H54 (cell line): ENCODE measurements around the gene JPT2.

Source experiments
- DNase-seq: peaks from one replicate; pipeline ENCODE4 v3.0.0; 2011; ENCODE audit warnings: low spot score, mixed read lengths; ENCODE audit not compliant: insufficient read length
- FAIRE-seq: peaks from 3 replicates; lab custom pipeline; 2011; peaks lifted over from hg19 to GRCh38; lab: Jason Lieb, UNC
- POLR2A ChIP-seq: IDR thresholded peaks from 2 replicates; pipeline ENCODE4 v1.6.1; 2011; ENCODE audit warnings: low read depth, mild to moderate bottlenecking, low read length

Gene JPT2

GRCh38 chr16:1657841-1658240 is 20.2 kb upstream of the JPT2 start:
- no peak for FAIRE-seq
- DNase-seq = no peak
- TF ChIP-seq POLR2A = no peak

- FAIRE-seq = no peak
Observed at GRCh38 chr16:1659031-1659430, 19.0 kb upstream of the JPT2 start.

GRCh38 chr16:1661826-1662225 is 16.3 kb upstream of the JPT2 start:
- DNase-seq = no peak
- no peak for TF ChIP-seq POLR2A
- FAIRE-seq = no peak

More at GRCh38 chr16:1659031-1659430, 19.0 kb upstream of the JPT2 start:
- no peak for DNase-seq
- no peak for TF ChIP-seq POLR2A

GRCh38 chr16:1662543-1662942 is 15.5 kb upstream of the JPT2 start:
- DNase-seq = no peak
- no peak for FAIRE-seq
- no peak for TF ChIP-seq POLR2A

- TF ChIP-seq POLR2A = no peak
- no peak for FAIRE-seq
- no peak for DNase-seq
Observed at GRCh38 chr16:1665829-1666228, 12.2 kb upstream of the JPT2 start.

GRCh38 chr16:1666316-1666715 is 11.8 kb upstream of the JPT2 start:
- DNase-seq = no peak
- no peak for FAIRE-seq
- no peak for TF ChIP-seq POLR2A

- DNase-seq (no peak), FAIRE-seq (no peak)
- no peak for TF ChIP-seq POLR2A
Observed at GRCh38 chr16:1667271-1667670, 10.8 kb upstream of the JPT2 start.

- no peak for TF ChIP-seq POLR2A
- FAIRE-seq = no peak
Observed at GRCh38 chr16:1667916-1668315, 10.2 kb upstream of the JPT2 start.

GRCh38 chr16:1668612-1669319 is 9.3 kb upstream of the JPT2 start:
- DNase-seq (no peak), FAIRE-seq (no peak)
- TF ChIP-seq POLR2A = no peak

More at GRCh38 chr16:1667916-1668315, 10.2 kb upstream of the JPT2 start:
- no peak for DNase-seq

- DNase-seq (no peak), FAIRE-seq (no peak)
Observed at GRCh38 chr16:1669698-1670097, 8.4 kb upstream of the JPT2 start.

GRCh38 chr16:1670371-1670770 is 7.7 kb upstream of the JPT2 start:
- DNase-seq (no peak), FAIRE-seq (no peak)
- TF ChIP-seq POLR2A = no peak

More at GRCh38 chr16:1669698-1670097, 8.4 kb upstream of the JPT2 start:
- TF ChIP-seq POLR2A = no peak

GRCh38 chr16:1670866-1671265 is 7.2 kb upstream of the JPT2 start:
- FAIRE-seq (no peak), DNase-seq (no peak)

GRCh38 chr16:1673424-1674151 is 4.5 kb upstream of the JPT2 start:
- FAIRE-seq (no peak), DNase-seq (no peak)
- TF ChIP-seq POLR2A = no peak

More at GRCh38 chr16:1670866-1671265, 7.2 kb upstream of the JPT2 start:
- no peak for TF ChIP-seq POLR2A

GRCh38 chr16:1674306-1674705 is 3.8 kb upstream of the JPT2 start:
- DNase-seq = no peak
- no peak for TF ChIP-seq POLR2A
- FAIRE-seq = no peak
